ENCODE measurements around the gene GDPD4.

GDPD4 gene

DNA sequence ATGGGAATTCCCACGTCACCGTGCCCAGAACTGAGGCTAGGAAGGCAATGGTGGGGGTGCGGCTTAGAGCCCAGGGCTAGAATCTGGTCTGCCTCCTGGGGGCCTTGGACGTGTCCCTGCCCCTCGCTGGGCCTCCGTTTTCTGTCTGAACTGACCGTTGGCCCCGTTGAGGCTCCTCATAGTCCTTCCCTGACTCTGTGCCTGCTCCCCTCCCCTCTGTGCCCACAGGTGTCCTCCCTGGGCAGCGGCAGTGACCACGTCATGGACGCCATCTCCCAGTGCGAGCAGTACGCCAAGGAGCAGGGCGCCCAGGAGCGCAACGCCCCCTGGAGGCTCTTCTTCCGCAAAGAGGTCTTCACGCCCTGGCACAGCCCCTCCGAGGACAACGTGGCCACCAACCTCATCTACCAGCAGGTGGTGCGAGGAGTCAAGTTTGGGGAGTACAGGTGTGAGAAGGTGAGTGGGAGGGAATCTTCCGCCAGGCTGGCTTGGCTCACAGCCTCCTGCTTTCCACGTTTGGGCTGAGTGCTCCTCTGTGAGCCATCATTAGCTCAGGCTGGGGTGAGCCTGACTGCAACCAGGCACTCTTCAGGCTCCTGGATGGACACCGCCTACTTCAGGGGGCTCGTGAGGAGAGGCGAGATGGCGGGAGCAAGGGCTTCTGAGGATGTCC is 109.5 kb downstream of the GDPD4 start:
- DNase-seq (ENCODE audit: low read depth, low spot score): no peak

GRCh38 chr11:77191429-77191822 is 110.1 kb downstream of the GDPD4 start:
- DNase-seq (ENCODE audit: low read depth, low spot score): no peak

- DNase-seq (ENCODE audit: low read depth, low spot score): no peak
Measured at GRCh38 chr11:77190331-77191075, 111.0 kb downstream of the GDPD4 start.

- no peak for DNase-seq (ENCODE audit: low read depth, low spot score)
Measured at GRCh38 chr11:77189588-77190210, 111.8 kb downstream of the GDPD4 start.

- no peak for DNase-seq (ENCODE audit: low read depth, low spot score)
Measured at GRCh38 chr11:77188633-77189491, 112.6 kb downstream of the GDPD4 start.

DNA sequence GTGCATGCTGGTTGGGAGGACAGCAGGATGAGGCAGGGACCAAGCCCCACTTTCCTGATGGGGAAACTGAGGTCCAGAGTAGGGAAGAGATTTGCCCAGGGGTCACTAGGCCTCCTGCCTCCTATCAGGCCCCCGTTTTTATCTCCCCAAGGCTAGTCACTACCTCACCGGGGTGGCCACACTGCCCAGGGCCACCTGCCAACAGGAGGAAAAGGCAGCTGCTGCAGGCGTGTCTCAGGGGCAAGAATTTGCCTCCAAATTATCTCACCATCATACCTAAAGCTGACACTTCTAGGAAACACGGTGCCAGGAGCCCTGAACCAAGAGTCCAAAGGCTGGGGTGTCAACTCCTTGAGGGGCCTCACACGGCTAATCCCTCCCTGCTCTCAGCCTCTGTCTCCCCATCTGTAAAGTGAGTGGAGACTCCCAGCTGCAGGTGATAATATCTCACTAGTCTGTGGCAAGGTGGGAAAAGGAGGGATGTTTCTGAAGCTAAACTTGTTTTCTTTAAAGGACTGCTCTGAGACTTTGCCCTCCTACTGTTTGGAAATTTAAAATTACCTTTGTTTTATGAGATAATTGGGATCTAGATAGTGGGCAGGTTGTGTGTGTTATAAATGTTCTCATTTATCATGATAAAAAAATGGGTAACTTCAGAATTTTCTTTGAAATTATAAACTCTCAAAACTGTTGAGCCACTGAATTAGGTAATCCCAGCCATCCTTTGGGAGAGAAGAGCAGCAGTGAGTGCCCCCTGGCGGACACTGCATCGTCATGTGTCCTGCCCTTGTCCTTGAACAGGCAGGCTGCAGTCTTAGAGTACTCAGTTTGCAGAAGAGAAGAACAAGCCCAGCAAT is 113.5 kb downstream of the GDPD4 start:
- peak; percentile 31 for DNase-seq (ENCODE audit: low read depth, low spot score)

DNA sequence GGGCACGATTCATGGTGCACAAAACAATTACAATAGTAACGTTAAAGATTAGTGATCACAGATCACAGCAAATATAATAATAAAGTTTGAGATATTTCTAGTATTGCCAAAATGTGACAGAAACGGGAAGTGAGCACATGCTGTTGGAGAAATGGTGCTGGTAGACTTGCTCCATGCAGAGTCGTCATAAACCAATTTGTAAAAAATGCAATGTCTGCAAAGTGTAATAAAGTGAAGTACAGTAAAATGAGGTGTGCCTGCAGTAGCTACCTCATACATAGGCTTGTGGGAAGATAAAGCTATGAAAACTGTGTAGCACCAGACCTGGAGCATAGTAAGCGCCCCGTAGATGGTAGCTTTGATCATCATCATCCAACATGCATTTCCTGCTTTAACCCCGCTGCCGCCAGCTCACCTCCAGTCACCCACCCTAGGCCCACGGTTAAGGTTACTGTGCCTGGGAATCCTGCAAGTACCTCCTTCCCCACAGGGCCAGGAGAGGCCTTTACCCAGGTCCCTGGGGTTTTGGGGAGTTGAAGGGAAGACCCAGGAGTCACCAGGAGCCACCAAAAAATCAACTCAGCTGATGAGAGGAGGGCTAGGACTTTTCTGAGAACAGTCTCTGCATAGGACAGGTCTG is 114.3 kb downstream of the GDPD4 start:
- DNase-seq (ENCODE audit: low read depth, low spot score): no peak

- DNase-seq (ENCODE audit: low read depth, low spot score): no peak
Measured at GRCh38 chr11:77186302-77186701, 115.2 kb downstream of the GDPD4 start.

DNA sequence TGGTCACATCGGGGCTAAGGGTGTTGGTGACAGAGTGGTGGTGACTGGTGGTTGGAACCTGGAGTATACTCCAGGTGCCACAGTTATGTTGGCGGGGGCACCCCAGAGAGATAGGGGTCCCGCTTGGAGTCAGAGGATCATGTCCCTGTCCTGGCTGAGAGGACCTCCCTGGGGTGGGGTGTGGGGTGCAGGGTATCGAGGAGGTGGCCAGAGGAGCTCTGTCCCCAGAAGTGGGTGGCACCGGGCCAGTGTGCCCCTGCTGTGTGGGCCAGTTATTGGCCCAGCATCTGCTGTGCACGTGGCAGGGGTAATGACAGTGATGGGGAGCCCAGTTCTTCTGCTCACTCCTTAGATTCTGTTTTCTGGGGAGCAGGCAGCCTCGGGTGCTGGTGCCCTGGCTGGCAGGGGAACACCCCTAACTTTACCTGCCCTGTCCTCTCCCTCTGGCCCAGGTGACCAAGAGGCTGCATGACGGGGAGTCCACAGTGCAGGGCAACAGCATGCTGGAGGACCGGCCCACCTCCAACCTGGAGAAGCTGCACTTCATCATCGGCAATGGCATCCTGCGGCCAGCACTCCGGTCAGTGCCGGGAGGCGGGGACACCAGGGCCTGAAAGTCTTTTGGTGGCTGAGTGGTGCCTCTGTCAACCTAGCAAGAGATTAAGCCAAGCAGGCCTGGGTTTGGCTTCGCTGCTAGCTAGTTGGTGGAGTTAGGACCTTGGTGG is 117.2 kb downstream of the GDPD4 start:
- DNase-seq (ENCODE audit: low read depth, low spot score): no peak

DNA sequence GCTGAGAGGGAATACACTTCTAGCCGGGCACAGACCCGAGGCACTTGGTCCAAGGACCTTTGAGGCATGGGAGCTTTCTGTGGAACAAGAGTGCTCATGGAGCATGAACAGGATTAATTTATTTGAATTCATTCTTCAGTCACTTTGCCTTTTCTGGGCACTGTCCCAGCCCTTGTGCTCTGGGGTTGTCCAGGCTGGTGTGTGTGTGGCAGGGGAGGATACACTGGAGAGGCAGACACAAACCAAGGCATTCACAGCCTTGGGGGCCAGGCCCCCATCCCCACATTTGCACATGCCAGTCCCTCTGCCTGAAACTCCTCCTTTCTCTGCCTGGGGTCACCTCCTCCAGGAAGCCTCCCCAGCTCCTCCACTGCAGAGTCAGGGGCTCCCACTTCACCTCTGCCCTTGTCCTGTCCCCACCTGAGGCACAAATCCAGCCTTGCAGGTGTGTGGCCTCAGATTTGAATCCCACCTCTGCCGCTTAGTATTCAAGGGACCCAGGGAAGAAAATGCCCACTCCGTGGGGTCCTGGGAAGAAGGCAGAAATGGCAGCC is 118.0 kb downstream of the GDPD4 start:
- no peak for DNase-seq (ENCODE audit: low read depth, low spot score)

DNA sequence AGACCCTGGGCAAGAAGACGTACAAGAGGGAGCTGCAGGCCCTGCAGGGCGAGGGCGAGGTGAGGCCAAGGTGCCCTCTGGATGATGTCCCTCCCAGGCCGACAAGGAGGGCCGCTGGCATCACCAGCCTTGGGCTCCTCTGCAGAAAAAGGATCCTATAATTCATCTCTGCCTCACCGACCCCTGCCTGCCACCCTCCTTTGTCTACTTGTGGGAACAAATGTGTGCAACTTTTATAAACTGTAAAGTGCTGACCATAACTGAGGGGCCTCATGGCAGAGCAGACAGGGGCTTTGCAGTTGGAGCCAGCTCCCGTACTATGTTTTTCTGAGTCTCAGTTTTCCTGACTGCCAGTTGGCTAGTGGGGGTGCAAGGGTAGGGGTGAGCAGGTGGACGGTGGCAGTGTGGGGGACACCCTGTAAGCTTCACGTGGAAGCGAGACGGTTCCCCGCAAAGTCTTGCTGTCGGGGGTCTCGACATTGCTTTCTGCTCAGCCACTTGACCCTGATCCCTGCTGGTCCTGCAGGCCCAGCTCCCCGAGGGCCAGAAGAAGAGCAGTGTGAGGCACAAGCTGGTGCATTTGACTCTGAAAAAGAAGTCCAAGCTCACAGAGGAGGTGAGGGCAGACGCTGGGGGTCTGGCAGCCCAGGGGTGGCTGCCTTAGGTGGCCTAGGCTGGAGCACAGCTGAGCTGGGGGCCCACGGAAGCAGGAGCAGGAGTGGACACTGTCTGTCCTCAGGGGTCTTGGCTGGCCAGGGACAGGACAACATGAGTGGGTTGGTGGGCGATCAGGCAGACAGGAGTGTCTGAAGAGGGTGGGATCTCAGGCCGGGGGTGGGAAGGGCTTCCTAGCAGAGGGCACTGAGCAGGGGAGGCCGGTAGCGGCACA is 118.7 kb downstream of the GDPD4 start:
- no peak for DNase-seq (ENCODE audit: low read depth, low spot score)

GRCh38 chr11:77181799-77182541 is 119.5 kb downstream of the GDPD4 start:
- no peak for DNase-seq (ENCODE audit: low read depth, low spot score)

- no peak for DNase-seq (ENCODE audit: low read depth, low spot score)
Measured at GRCh38 chr11:77181226-77181625, 120.3 kb downstream of the GDPD4 start.

DNA sequence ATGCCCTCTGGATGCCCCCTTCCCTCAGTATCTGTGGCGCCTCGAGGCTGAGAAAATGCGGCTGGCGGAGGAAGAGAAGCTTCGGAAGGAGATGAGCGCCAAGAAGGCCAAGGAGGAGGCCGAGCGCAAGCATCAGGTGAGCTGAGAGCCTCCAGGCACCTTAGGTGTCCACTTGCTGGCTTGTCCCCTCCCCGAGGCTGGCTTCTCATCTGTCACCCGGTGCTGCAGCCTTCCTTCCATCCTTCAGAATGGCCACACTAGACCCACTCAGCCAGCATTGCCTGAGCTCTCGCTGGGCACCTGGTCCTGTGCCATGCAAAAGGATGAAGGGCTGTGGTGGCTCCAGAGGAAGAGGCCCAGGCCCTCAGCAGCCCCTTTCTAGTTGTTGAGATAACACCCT is 121.1 kb downstream of the GDPD4 start:
- no peak for DNase-seq (ENCODE audit: low read depth, low spot score)

- DNase-seq (ENCODE audit: low read depth, low spot score): no peak
Measured at GRCh38 chr11:77179681-77180080, 121.8 kb downstream of the GDPD4 start.

- DNase-seq (ENCODE audit: low read depth, low spot score): no peak
Measured at GRCh38 chr11:77179048-77179447, 122.4 kb downstream of the GDPD4 start.

DNA sequence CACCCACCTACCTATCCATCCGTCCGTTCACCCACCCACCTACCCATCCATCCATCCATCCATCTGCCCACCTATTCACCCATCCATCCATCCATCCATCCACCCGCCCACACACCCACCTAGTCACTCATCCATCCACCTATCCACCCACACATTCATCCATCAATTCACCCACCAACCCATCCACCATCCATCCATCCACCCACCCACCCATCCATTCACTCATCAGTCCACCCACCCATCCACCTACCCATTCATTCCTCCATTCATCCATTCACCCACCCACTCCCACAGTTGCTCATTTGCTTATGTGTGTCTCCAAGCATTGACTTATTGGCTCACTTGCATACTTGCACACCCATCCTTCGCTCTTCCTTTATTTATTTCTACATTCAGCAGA is 123.3 kb downstream of the GDPD4 start:
- DNase-seq (ENCODE audit: low read depth, low spot score): no peak

DNA sequence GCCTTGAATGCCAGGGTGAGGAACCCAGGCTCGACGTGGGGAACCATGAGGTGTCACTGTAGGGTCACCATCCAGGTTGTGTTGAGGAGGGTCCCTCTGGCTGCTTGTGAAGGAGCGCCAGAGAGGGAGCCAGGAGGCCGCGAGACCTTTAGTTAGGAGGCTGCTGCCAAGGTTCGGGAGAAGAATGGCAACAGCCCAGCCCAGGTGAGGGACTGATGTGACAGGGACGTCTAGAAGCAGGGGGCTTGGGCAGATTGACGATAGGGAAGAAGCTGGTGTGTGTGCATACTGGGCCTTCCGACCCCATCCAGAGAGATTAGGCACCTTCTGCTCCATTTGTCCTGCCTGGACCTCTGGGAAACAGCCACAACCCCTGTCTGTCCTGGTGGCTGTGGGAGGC is 124.5 kb downstream of the GDPD4 start:
- DNase-seq (ENCODE audit: low read depth, low spot score): no peak

Data from brain pericyte (primary cell).